Activated CD4-positive, CD25-positive, alpha-beta regulatory T cell treated with anti-CD3 and anti-CD28 coated beads, Interleukin-2, amount 50 U/mL, for 24 hours (primary cell): Measurements from ENCODE around the gene RNF212.

ENCODE experiments used
- ATAC-seq, 2 donors: fragments of 150-1000 bp; cut with Tn5 transposase; one replicate each; pipeline ENCODE4 v1.10.0; 2021; ENCODE audit warnings: mild to moderate bottlenecking in 1 of 2, moderate library complexity in 1 of 2

Gene RNF212

DNA sequence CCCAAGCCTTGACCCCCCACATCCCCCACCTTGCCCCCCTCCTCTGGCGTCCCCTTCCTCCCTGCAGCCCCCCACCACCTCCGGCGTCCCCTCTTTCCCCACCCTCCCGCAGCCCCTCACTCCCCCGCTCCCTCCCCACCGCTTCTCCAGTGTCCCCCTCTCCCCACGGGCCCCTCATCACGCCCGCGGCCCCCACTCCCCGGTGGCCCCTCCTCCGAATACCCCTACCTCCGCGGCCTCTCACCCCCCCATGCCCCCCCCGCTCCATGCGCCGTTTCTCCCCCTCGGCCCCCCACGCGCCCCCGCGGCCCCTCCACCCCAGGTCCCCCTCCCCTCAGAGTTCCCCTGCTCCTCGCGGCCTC lies 562 bp downstream of the RNF212 start:
- no peak for ATAC-seq

DNA sequence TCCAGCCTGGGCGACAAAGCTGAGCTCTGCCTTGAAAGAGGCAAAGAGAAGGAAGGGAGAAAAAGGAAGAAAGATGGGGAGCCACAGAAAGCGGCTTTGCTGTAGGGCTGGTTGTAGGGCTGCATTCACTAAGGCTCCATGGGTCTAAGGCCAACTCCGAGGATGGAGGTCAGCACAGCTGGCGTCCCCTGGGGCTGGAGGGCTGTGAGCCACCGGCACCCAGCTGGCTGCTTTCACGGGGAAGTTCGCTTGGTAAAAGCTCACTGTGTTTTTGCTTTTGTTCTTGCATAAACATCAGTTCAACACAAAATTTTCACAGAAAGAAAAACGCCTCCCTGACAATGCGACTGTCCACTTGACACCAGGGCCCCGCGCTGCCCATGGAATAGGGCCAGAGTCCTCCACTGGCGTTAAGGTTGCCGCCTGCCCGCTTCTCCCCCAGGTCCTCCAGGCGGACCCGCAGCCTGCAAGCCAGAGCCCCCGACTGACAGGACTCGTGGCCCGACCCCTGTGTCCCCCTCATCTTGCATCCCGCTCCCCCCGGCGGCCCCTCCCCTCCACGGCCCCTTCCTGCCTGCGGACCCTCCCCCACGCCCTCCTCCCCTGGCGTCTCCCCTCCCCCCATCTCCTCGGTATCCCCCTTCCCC lies 1.1 kb downstream of the RNF212 start:
- no peak for ATAC-seq

DNA sequence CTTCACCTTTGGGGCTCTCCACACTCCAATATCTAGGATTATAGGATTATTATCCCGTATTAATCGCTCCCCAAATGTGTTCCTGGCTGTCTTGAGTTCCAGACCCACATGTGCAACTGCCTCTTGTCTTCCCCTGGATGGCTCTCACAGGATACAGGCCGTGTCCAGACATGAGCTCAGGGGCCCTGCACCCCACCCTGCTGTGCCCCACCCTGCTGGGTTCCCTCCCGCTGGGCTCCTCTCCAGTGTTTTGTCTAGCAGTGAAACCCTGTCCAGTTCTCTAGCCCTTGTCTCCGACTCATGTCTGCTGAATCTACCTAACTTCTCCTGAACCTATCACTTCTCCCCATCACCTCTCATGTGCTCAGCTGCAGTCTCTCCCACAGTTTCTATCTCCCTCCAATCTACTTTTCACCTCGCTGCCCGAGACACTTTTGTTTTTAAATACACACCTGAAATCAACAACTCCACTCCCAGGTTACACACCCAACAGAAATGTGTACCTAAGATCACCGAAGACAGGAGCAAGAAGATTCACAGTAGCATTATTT lies 2.0 kb downstream of the RNF212 start:
- no peak for ATAC-seq

DNA sequence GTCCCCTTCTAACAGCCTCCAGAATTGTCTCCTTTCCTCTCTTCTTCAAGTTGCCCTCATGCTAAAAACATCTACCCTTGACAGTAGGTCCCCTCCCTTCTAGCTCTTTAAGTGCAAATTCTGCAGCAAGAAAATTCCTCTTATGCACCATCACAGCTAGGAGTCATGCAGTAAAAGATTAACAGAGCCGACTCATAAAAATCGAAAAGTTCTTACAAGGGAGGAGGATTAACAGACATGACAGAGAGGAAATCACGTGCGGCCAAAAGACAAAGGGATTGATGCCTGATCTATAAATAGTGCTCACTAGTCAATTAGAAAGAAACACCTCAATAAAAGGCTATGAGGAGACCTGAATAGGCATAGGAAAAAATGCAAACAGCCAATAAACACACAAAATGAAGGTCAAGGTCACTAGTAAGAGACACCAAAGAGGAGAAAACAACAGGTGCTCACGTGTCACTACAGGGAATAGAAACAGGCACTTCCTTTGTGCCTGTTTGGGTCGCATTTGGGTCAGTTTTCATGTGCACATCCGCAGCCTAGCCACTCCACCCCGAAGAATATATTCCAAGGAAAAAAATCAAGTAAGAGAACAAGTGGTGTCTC lies 3.4 kb downstream of the RNF212 start:
- no peak for ATAC-seq

- no peak for ATAC-seq
Measured at GRCh38 chr4:1109333-1109732, 4.0 kb downstream of the RNF212 start.

DNA sequence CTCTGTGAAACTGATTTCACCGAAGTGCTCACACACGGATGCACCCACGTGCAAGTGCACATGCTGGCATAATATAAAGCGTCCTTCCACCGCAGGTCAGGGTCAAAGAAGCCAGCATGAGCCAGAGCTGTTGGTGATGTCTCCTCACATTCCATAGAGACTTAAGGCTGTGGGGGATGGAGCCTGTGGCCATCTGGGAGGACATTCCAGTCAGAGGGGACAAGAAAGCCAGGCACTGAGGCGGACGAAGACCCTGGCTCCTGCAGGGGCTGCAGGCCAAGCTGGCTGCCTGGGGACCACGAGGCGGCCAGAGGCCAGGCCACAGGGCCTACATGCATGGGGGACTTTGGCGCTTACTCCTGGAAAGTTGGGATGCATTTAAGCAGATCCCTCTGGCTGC lies 7.7 kb downstream of the RNF212 start:
- no peak for ATAC-seq

DNA sequence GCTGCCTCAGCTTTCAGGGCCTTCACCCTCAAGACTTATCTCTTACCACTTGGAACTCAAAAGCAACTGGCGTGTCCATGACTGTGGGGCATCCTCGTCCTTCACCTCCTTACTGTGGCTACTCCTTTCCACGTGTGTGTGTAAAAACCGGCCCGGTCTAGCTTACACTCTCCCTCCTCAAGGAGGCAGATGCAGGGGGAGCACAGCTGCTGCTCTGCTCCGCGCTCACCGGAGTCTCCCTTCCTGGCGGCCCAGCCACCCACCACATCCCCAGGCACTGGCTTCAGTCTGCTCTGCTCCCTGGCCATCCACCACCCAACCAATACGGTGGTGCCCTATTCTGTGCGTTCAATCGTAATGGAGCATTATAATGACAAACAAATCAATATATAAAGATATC lies 8.3 kb downstream of the RNF212 start:
- ATAC-seq = no peak

GRCh38 chr4:1104647-1105046 lies 8.7 kb downstream of the RNF212 start:
- ATAC-seq = no peak

DNA sequence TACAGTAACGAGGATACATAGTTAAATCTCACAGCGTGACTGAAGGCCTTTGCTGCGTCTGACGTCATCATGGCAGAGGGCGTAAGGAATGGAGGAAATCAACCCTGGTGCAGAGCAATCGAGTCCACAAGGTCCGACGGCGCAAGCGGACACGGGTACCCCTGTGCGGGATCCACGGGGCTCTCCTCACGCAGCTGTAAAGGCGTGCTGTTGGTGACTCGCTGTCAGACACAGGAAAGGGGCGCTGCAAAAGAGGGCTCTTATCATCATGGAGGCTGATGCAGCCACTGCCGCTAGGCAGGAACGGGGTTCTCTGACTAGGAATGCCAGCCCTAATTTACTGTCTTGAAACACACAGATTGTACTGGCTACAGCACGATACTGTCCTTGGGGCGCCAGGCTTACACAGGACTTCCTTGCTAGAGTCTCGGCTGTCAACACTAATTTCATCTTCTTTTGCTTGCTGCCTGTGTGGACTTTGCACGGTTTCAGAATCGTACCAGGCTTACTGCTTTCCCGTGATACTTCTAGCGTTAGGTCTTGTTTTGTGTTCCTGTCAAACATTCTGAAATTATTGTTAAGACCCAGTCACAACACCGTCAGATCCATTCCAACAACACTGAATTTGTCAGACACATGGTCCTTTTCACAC lies 13.6 kb downstream of the RNF212 start:
- no peak for ATAC-seq

DNA sequence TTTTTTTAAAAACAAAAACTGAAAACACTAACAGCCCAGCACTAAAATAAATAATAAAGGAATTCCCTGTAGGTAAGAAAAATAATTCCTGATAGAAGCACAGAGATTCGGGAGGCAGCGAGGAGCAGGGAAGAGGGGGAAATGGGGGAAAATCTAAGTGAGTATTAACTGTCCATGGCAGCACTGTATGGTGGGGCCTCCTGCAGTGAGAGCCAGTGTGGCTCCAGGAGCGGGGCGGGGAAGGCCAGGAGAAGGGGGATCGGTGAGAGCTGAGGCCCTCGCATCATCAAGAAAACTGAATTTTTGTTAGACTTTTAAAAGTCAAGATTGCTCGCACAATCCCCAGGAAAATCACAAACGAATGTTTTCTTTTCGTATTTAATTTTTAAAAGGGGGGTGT lies 14.1 kb downstream of the RNF212 start:
- no peak for ATAC-seq

DNA sequence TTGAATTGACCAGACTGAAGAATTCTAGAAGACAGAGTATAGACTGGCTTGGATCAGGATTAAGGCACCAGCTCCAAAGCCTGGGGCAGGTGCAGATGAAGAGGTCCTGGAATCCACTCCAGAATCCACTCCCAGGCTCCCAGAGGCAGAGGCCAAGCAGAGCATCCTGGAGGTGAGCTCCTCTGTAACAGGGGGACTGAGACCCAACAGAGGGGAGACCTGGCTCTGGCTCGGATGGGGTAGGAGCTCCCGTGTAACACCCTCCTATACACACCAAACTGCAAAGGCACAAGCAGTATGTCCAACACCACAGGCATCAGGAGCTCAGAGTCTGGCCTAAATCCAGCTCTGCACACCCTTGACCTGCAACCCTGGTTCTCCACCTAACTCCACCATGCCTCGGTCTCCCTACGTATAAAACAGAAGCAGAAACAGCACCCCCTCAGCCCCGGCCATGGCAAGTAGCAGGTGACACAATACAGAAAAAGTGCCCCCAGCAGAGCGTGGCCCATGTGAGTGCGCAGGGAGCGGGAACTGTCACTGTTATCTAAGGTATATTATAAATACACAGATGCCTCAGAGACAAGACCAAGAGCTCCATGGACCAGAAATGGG lies 14.9 kb downstream of the RNF212 start:
- ATAC-seq = no peak

DNA sequence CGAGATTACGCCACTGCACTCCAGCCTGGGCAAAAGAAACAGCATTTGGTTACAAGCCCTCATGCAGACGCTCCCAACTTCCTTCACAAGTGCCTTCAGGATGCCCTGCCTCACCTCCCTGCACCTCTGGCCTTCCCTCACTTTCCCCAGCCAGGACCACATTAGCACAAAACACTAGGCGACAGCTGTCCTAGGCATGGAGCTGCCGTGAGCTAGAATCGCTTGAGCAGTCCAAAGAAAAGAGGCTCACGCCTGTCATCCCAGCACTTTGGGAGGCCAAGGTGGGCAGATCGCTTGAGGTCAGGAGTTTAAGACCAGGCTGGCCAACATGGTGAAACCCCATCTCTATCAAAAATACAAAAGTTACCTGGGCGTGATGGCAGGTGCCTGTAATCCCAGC lies 15.8 kb downstream of the RNF212 start:
- ATAC-seq = no peak

GRCh38 chr4:1096841-1097240 lies 16.5 kb downstream of the RNF212 start:
- no peak for ATAC-seq

DNA sequence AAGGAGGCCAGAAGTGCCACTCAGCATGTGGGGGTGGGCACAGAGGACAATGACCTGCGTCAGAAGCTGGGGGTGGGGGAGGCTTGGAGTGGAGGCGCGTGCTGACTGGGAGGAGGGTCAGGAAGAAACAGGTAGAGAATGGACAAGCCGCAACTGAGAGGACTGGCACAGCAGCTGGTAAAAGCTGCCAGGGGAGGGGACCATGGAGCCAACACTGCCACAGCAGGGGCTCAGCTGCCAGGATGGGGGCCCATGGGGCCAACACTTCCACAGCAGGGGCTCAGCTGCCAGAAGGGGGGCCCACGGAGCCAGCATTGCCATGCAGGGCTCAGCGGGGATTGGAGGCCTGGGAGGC lies 19.1 kb downstream of the RNF212 start:
- no peak for ATAC-seq

GRCh38 chr4:1093391-1094335 lies 19.7 kb downstream of the RNF212 start:
- ATAC-seq = no peak

DNA sequence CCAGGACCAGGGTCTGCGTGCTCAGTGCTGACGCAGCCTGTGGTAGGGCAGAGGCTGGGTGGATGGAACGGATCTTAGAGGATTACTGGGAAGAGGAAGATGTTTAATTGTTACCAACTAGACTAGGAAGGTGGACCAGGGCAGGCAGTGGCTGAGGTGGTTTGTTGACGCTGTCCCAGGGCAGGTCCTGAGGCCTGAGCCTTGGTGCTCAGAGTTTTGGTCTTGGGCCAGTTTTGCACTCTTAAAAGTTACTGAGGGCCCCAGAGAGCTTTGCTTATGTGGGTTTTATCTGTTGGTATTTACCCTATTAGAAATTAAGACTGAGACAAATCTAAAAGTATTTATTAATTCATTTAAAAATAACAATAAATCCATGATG lies 20.4 kb downstream of the RNF212 start:
- ATAC-seq = no peak

DNA sequence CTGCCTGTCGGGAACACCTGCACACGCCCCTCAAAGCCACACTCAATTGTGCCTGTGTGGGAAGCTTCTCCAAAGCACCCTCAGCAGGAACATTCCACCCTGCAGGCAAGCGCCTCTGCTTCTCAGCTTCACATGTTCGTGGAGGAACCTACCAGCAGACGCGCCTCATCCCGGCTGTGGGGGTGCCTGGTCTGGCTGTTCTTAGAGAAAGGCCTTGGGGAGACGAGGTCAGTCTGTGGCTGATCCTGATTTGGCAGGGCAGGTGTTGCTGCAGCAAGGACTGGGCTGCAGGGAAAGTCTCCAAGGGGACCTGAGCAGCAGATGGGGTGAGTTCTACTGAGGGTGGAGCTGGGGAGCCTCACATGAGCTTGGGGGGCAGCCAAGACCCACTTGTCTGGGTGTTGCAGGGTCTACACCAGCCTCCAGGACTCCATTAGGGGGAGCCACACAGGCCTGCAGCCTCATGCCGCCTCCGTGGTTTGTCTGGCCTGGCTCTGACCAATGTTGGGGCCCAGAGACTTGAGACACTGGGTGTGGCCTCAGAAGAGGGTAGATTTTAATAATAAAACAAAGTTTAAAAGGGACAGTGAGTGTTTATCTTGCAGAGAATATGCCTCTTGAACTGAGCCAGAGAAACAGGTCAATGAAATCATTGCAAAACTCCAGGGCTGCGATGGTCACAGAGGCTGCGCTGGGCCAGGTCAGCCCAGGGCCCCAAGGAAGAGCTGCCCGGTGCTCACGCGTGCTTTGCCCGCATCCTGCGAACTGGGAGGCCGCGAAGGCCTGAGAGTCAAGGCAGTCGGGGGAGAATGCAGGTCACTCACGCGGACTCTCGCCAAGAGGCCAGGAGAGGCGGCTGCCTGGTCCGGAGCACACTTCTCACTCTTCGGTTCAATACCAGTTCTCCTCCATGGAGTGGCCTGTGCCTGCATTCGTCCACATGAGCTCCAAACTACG lies 21.1 kb downstream of the RNF212 start:
- no peak for ATAC-seq

DNA sequence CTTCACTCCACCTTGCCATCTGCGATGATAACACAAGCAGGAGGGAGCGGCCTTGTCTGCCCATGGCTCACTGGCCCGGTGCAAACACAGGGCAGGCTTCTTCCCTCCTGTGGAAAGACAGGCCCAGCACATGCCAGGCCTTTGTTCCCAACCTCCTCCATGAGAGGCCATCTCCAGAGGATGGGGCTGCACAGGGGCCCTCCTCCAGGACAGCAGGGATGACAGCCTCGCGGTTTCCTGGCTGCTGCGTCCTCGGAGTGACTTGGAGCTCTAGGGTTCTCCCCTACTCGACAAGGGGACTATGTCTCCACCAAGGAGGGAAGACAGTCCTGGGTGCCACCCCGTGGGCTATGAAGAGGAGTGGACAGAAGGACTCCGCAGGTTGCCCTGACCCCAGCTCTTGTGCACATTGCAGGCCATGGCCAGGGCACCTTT lies 21.8 kb downstream of the RNF212 start:
- ATAC-seq = no peak

- no peak for ATAC-seq
Measured at GRCh38 chr4:1090465-1091440, 22.6 kb downstream of the RNF212 start.

DNA sequence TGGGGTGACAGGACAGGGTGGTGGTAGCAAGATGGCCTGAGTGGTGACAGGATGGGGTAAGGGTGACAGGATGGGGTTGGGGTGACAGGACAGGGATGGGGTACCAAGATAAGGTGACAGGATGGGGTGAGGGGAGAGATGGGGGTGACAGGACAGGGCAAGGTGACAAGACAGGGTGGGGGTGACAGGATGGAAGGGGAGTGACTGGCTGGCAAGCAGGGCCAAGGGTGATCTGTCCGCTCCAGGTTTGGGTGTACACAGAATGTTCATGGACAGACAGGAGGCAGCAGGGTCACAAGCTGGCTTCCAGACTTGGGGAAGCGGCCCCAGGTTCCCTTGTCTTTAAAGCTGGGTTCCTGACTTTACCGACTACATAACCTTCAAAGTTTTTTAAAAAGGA lies 23.3 kb downstream of the RNF212 start:
- no peak for ATAC-seq
